Esophagus squamous epithelium (tissue), 4 donors: ENCODE results near the gene THAP7.
"Not testable (repeated sequence)": the region's sequence is repeated elsewhere in the genome, so short reads cannot be mapped to it uniquely, and the experiment has no call there.

Experiments used
- CTCF ChIP-seq, 6 experiments: fragments of 450-650 bp in 4 of 6; fragments of 200-600 bp in 2 of 6; sonication (generic) in 2 of 6; IDR thresholded peaks; one replicate each; pipeline ENCODE4 v1.5.1; 2016 to 2019; ENCODE audit warnings: antibody characterized with exemption in 6 of 6, mild to moderate bottlenecking in 4 of 6, moderate library complexity in 4 of 6
- POLR2A ChIP-seq, 4 donors: fragments of 450-650 bp; IDR thresholded peaks; one replicate each; pipeline ENCODE4 v1.6.1; 2017; ENCODE audit warnings: antibody characterized with exemption in 4 of 4, mild to moderate bottlenecking in 4 of 4, moderate library complexity in 3 of 4

GRCh38 chr22:21048448-21048847, 46.5 kb upstream of the THAP7 start:
- TF ChIP-seq CTCF, POLR2A (IDR thresholded peaks at IDR 0.05): not testable (repeated sequence)
